Cortex of kidney (tissue), 1 donor: Measurements from ENCODE around the gene BIRC3.
A peak's percentile ranks its signal among the peaks of the same experiment; 100 is the strongest.
"Not testable (repeated sequence)": the region's sequence is repeated elsewhere in the genome, so short reads cannot be mapped to it uniquely, and the experiment has no call there.

Experiments used
- DNase-seq: peaks from one replicate; lab custom pipeline; 2025; lab: John Stamatoyannopoulos, UW

Gene BIRC3

DNA sequence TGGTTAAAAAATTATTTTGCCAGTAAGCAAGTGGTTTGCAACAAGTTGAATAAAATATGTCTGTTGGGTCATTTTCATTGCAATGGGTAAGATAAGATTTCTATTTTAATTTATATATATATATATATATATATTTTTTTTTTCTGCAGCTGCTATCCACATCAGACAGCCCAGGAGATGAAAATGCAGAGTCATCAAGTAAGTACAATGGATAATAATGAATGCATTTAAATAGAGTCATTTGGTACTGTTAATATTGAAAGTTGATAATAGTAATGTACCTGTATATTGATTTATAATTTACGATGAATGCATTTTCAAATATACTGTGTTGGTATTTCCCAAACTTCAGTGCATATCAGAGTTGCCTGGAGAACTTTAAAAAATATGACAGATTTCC is 11.5 kb downstream of the BIRC3 start:
- no peak for DNase-seq

GRCh38 chr11:102330231-102330630 is 12.9 kb downstream of the BIRC3 start:
- no peak for DNase-seq

DNA sequence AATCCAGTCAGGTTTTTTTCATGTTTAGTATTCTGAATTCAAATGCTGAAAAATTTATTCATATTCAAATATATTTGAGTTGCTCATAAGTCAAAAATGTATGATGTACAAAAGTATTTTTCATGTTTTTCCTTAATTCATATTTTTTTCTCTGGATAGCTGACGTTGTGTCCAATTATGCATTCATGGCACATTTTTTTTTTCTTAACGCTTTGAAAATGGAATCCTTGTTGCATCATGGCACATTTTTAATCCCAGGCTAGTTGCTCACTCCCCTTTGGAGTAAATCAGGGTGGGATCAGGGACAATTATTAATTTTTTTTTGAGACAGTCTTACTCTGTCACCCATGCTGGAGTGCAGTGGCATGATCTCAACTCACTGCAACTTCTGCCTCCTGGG is 14.1 kb downstream of the BIRC3 start:
- no peak for DNase-seq

- DNase-seq: no peak
Observed at GRCh38 chr11:102332611-102332994, 15.3 kb downstream of the BIRC3 start.

- no peak for DNase-seq
Observed at GRCh38 chr11:102338479-102339010, 21.3 kb downstream of the BIRC3 start.

- DNase-seq: not testable (repeated sequence)
Observed at GRCh38 chr11:102341311-102341710, 24.0 kb downstream of the BIRC3 start.

GRCh38 chr11:102341844-102342318 is 24.6 kb downstream of the BIRC3 start:
- DNase-seq: no peak

DNA sequence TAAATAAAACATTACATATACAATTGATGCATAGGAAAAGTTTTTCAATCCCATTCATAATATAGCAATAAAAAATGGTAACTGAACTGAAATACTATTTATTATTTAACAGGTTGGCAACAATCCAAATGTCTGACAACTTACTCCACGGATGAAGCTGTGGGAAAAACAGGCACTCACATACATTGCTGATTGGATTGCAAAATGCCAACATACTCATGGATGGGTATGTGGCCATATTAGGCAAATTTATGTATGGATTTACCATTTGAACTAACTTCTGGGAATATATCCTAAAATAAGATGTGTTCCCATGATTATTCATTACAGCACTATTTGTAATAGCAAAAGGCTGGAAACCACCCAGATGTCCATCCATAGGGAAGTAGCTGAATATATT is 26.5 kb downstream of the BIRC3 start:
- DNase-seq: no peak

DNA sequence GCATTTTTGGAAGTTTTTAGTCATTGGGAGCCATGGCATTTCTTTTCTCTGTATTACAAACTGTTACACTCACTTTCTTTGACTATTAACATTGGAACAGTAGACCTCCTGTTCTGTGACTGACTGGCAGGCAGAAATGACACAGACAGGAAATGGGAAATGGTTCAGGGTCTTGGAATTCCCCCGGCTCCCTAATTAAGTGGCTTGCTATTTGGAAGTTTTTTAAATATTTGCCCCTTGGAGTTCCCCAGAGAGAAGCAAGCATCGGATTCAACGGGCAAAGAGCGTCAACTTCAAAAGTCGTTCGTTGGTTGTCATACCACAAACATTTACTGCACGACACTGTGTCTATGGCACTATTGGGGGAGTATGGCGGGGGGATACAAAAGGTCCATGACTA is 28.6 kb downstream of the BIRC3 start:
- DNase-seq: no peak

- no peak for DNase-seq
Observed at GRCh38 chr11:102346456-102346747, 29.1 kb downstream of the BIRC3 start.

- peak; percentile 62 for DNase-seq
Observed at GRCh38 chr11:102346748-102347461, 29.6 kb downstream of the BIRC3 start, which contains the start of gene BIRC2. Gene BIRC2, plus strand, starts transcription at chr11:102347214. Its CDS starts 2,641 bp downstream, at chr11:102349855.

GRCh38 chr11:102347462-102348370 is 30.4 kb downstream of the BIRC3 start:
- no peak for DNase-seq

DNA sequence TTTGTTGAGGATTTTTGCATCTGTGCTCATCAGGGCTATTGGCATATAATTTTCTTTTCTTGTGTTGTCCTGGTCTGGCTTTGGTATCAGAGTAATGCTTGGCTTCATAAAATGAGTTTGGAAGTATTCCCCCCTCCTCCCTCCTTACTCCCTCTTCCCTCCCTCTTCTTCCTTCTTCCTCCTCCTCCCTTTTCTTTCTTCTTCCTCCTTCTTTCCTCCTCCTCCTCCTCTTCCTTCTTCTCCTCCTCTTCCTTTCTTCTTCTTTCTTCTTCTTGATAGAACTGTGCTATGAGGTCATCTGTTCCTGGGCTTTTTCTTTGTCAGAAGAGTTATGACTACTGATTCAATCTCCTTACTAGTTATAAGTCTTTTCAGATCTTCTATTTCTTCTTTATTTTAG is 39.8 kb downstream of the BIRC3 start:
- no peak for DNase-seq

DNA sequence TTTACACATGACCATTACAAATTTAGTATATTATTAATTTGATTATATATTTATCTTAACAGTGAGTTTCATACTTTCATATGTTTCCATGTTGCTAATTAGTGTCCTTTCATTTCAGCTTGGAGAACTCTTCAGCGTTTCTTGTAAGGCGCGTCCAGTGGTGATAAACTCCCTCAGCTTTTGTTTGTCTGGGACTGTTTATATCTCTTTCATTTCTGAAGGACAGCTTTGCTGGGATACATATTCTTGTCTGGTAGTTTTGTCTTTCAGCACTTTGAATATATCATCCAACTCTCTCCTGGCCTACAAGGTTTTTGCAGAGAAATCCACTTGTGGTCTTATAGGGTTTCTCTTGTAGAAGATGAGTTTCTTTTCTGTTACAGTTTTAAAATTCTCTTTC is 42.1 kb downstream of the BIRC3 start:
- DNase-seq: no peak

DNA sequence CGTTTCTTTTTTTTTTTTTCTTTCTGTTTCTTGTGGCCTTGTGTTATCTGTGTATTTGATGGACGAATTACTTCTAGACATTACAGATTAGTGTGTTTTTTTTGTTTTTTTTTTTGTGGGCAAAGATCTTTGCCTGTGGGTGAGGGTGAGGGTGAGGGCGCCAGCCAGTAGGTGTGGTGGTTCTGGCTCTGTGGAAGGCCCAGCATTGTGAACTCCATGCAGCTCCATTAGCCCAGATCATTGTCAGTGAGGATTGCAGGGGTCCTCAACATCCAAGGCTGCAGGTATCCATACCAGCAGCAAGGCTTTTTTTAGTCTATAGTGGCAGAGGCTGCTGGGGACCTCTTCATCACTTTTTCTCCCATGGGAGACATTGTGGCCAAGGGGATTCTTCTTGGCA is 43.4 kb downstream of the BIRC3 start:
- no peak for DNase-seq

- DNase-seq: no peak
Observed at GRCh38 chr11:102361086-102362031, 44.1 kb downstream of the BIRC3 start.

GRCh38 chr11:102364991-102365390 is 47.7 kb downstream of the BIRC3 start:
- DNase-seq: no peak

DNA sequence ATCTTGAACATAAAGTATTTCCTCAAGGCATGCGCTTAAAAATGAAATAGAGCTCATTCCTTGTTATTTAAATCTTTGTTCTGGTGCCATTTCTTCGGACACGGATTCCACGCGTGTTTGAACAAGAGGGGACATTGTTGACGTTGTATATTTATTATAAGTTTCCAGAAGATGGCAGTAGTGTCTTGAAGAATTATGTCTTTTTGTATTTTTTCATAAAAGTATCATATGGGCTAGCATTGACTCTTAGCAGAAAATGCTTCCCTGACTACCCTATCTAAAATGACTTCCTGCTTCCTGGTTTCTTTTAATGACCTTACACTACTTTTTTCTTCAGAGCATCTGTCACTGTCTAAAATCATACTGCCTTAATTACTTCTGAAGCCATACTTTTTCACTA is 50.1 kb downstream of the BIRC3 start:
- DNase-seq: no peak

- no peak for DNase-seq
Observed at GRCh38 chr11:102368472-102368871, 51.2 kb downstream of the BIRC3 start.

- DNase-seq: not testable (repeated sequence)
Observed at GRCh38 chr11:102374633-102375424, 57.5 kb downstream of the BIRC3 start.
